ENCODE results near the gene BNC2. TPM values are rescaled to one million over a fixed set of nuclear protein-coding genes. Genes with fewer than 3 reads are reported as not detected.

Gene BNC2
- total and polyA plus RNA-seq, 2 of the 13 experiments (the other 11 are each of a cell fraction or from before 2014, with no cell fraction given): not detected

DNA sequence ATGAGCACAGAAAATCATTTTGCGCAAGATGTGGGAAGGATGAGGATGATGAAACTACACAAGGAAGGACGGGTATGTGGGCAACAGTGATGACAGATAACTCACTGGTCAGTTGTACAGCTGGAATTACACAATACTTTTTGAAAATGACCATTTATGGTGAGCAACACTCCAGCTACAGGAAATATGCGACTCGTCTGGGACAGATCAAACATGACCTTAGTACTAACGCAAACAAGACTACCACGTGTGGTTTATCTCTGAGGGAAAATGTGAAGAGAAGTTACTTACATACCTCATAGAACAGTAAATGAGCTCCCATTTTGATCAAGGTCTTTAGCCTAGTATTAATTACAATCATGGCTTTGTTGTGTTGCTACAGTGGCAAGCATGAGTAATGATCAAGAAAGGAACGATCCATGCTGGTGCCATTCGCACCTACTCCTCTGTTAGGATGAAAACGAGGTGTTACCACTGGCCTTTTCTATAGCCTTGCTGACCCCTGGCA lies 456.9 kb downstream of the BNC2 start (continued):
- peak; percentile 68; the same call in 1 of the 2 replicates for TF ChIP-seq FOXK1 (CRISPR knock-in tag; IDR thresholded peaks at IDR 0.05; ENCODE audit: borderline replicate concordance, low read depth)
- TF ChIP-seq, protein P1, sequence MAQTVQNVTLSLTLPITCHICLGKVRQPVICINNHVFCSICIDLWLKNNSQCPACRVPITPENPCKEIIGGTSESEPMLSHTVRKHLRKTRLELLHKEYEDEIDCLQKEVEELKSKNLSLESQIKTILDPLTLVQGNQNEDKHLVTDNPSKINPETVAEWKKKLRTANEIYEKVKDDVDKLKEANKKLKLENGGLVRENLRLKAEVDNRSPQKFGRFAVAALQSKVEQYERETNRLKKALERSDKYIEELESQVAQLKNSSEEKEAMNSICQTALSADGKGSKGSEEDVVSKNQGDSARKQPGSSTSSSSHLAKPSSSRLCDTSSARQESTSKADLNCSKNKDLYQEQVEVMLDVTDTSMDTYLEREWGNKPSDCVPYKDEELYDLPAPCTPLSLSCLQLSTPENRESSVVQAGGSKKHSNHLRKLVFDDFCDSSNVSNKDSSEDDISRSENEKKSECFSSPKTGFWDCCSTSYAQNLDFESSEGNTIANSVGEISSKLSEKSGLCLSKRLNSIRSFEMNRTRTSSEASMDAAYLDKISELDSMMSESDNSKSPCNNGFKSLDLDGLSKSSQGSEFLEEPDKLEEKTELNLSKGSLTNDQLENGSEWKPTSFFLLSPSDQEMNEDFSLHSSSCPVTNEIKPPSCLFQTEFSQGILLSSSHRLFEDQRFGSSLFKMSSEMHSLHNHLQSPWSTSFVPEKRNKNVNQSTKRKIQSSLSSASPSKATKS (CRISPR knock-in tag; IDR thresholded peaks at IDR 0.05): no peak
- TF ChIP-seq, protein P2, sequence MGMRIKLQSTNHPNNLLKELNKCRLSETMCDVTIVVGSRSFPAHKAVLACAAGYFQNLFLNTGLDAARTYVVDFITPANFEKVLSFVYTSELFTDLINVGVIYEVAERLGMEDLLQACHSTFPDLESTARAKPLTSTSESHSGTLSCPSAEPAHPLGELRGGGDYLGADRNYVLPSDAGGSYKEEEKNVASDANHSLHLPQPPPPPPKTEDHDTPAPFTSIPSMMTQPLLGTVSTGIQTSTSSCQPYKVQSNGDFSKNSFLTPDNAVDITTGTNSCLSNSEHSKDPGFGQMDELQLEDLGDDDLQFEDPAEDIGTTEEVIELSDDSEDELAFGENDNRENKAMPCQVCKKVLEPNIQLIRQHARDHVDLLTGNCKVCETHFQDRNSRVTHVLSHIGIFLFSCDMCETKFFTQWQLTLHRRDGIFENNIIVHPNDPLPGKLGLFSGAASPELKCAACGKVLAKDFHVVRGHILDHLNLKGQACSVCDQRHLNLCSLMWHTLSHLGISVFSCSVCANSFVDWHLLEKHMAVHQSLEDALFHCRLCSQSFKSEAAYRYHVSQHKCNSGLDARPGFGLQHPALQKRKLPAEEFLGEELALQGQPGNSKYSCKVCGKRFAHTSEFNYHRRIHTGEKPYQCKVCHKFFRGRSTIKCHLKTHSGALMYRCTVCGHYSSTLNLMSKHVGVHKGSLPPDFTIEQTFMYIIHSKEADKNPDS (CRISPR knock-in tag; IDR thresholded peaks at IDR 0.05): 0 out of 2 replicates have a peak, but pooled peaks have one; percentile 44
- TF ChIP-seq PHB2 (IDR thresholded peaks at IDR 0.05; ENCODE audit: partially characterized antibody): no peak
- TF ChIP-seq NCOA2 (CRISPR knock-in tag; IDR thresholded peaks at IDR 0.05): peak; percentile 75
- no peak for TF ChIP-seq HCFC1 (IDR thresholded peaks at IDR 0.05; ENCODE audit: low read depth, low read length)
- TF ChIP-seq KDM1A (CRISPR knock-in tag; IDR thresholded peaks at IDR 0.05): no peak
- no peak for TF ChIP-seq ZNF160 (CRISPR knock-in tag; IDR thresholded peaks at IDR 0.05)
- TF ChIP-seq, protein P3, sequence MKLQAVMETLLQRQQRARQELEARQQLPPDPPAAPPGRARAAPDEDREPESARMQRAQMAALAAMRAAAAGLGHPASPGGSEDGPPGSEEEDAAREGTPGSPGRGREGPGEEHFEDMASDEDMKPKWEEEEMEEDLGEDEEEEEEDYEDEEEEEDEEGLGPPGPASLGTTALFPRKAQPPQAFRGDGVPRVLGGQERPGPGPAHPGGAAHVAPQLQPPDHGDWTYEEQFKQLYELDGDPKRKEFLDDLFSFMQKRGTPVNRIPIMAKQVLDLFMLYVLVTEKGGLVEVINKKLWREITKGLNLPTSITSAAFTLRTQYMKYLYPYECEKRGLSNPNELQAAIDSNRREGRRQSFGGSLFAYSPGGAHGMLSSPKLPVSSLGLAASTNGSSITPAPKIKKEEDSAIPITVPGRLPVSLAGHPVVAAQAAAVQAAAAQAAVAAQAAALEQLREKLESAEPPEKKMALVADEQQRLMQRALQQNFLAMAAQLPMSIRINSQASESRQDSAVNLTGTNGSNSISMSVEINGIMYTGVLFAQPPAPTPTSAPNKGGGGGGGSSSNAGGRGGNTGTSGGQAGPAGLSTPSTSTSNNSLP (IDR thresholded peaks at IDR 0.05; ENCODE audit: low read depth, low read length): 0 out of 2 replicates have a peak, but pooled peaks have one; percentile 31
- no peak for TF ChIP-seq STAG1 (CRISPR knock-in tag; IDR thresholded peaks at IDR 0.05)
- TF ChIP-seq MLLT10 (CRISPR knock-in tag; IDR thresholded peaks at IDR 0.05): no peak
- peak; percentile 44; the same call in 1 of the 2 replicates for TF ChIP-seq TCF7 (IDR thresholded peaks at IDR 0.05; ENCODE audit: low read depth)
- TF ChIP-seq ZNF672 (CRISPR knock-in tag; IDR thresholded peaks at IDR 0.05): no peak
- TF ChIP-seq ZNF75D (CRISPR knock-in tag; IDR thresholded peaks at IDR 0.05; ENCODE audit: borderline replicate concordance): no peak
- TF ChIP-seq JUND (CRISPR knock-in tag; IDR thresholded peaks at IDR 0.05): no peak
- TF ChIP-seq, protein P4, sequence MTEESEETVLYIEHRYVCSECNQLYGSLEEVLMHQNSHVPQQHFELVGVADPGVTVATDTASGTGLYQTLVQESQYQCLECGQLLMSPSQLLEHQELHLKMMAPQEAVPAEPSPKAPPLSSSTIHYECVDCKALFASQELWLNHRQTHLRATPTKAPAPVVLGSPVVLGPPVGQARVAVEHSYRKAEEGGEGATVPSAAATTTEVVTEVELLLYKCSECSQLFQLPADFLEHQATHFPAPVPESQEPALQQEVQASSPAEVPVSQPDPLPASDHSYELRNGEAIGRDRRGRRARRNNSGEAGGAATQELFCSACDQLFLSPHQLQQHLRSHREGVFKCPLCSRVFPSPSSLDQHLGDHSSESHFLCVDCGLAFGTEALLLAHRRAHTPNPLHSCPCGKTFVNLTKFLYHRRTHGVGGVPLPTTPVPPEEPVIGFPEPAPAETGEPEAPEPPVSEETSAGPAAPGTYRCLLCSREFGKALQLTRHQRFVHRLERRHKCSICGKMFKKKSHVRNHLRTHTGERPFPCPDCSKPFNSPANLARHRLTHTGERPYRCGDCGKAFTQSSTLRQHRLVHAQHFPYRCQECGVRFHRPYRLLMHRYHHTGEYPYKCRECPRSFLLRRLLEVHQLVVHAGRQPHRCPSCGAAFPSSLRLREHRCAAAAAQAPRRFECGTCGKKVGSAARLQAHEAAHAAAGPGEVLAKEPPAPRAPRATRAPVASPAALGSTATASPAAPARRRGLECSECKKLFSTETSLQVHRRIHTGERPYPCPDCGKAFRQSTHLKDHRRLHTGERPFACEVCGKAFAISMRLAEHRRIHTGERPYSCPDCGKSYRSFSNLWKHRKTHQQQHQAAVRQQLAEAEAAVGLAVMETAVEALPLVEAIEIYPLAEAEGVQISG (CRISPR knock-in tag; IDR thresholded peaks at IDR 0.05): peak; percentile 33; the same call in 1 of the 2 replicates
- no peak for TF ChIP-seq NPAS2 (CRISPR knock-in tag; IDR thresholded peaks at IDR 0.05; ENCODE audit: borderline replicate concordance)
- TF ChIP-seq GABPB1 (CRISPR knock-in tag; IDR thresholded peaks at IDR 0.05): peak; percentile 73
- peak; percentile 89 for TF ChIP-seq FOXA3 (CRISPR knock-in tag; IDR thresholded peaks at IDR 0.05)
- TF ChIP-seq SMYD3 (CRISPR knock-in tag; IDR thresholded peaks at IDR 0.05): no peak
- no peak for TF ChIP-seq ZNF337 (CRISPR knock-in tag; IDR thresholded peaks at IDR 0.05; ENCODE audit: borderline replicate concordance, low read depth)
- no peak for TF ChIP-seq ZFP62 (CRISPR knock-in tag; IDR thresholded peaks at IDR 0.05)
- TF ChIP-seq ZNF720 (CRISPR knock-in tag; IDR thresholded peaks at IDR 0.05): no peak
